SU-DHL-6 (cell line): ENCODE measurements around the gene ARHGAP30.

ENCODE experiments used
- H2AFZ ChIP-seq: fragments of 200-600 bp; sonication (generic); 2 replicates; pipeline ENCODE4 v1.6.1; 2014; ENCODE audit warnings: low read depth, mild to moderate bottlenecking, moderate library complexity, mixed read lengths, antibody characterized with exemption, low read length; ENCODE audit not compliant: severe bottlenecking
- H3F3A ChIP-seq: fragments of 200-600 bp; shearing (Covaris generic); 2 replicates; pipeline ENCODE4 v1.6.0; 2016; ENCODE audit warnings: antibody characterized with exemption, mild to moderate bottlenecking; ENCODE audit not compliant: insufficient read depth
- H3K27ac ChIP-seq: fragments of 200-600 bp; sonication (generic); 2 replicates; pipeline ENCODE4 v1.5.1; 2016; ENCODE audit warnings: low read depth, mild to moderate bottlenecking, low read length, moderate library complexity, mixed read lengths
- H3K27me3 ChIP-seq: fragments of 200-600 bp; sonication (generic), shearing (Covaris generic); 2 replicates; pipeline ENCODE4 v1.6.0; 2014; ENCODE audit warnings: mild to moderate bottlenecking, low read length
- H3K36me3 ChIP-seq: fragments of 200-600 bp; sonication (generic); 2 replicates; pipeline ENCODE4 v1.6.1; 2014; ENCODE audit warnings: mild to moderate bottlenecking, low read length, mixed read lengths
- H3K4me2 ChIP-seq: fragments of 300-600, 200-600 bp; shearing (Covaris generic), sonication (generic); 2 replicates; pipeline ENCODE4 v1.6.0; 2014; ENCODE audit warnings: low read length, low read depth, mild to moderate bottlenecking; ENCODE audit not compliant: poor library complexity, severe bottlenecking
- H3K4me3 ChIP-seq: fragments of 200-600 bp; sonication (generic); 2 replicates; pipeline ENCODE4 v1.5.1; 2014; ENCODE audit warnings: antibody characterized with exemption, low read length, mild to moderate bottlenecking, mixed read lengths; ENCODE audit not compliant: insufficient read depth, poor library complexity, severe bottlenecking
- H3K79me2 ChIP-seq: fragments of 200-600 bp; sonication (generic); 2 replicates; pipeline ENCODE4 v1.6.1; 2014; ENCODE audit warnings: mild to moderate bottlenecking, low read length, moderate library complexity; ENCODE audit not compliant: insufficient read depth
- H3K9ac ChIP-seq: fragments of 200-600 bp; sonication (generic); 2 replicates; pipeline ENCODE4 v1.7.0; 2014; ENCODE audit warnings: mild to moderate bottlenecking, low read length
- H3K9me2 ChIP-seq: fragments of 200-600 bp; sonication (generic); replicated peaks from 2 replicates; pipeline ENCODE4 v1.6.1; 2014; ENCODE audit warnings: low read length; ENCODE audit not compliant: insufficient read depth
- H3K9me3 ChIP-seq: fragments of 200-600 bp; sonication (generic); 2 replicates; pipeline ENCODE4 v1.6.1; 2014; ENCODE audit warnings: low read length, mixed read lengths; ENCODE audit not compliant: insufficient read depth
- H4K20me1 ChIP-seq: fragments of 200-600 bp; sonication (generic); 2 replicates; pipeline ENCODE4 v1.6.1; 2014; ENCODE audit warnings: low read depth, mild to moderate bottlenecking, antibody characterized with exemption, low read length, moderate library complexity, mixed read lengths
- EZH2phosphoT487 ChIP-seq: fragments of 200-600 bp; sonication (generic), shearing (Covaris generic); conservative IDR thresholded peaks from 2 replicates; pipeline ENCODE4 v1.6.1; 2018; ENCODE audit warnings: mild to moderate bottlenecking, antibody characterized with exemption, low read length, moderate library complexity, mixed read lengths
- TF ChIP-seq, protein P1 (sequence below): fragments of 200-600 bp; sonication (generic); IDR thresholded peaks from one replicate; pipeline ENCODE4 v1.5.1; 2017; ENCODE audit warnings: antibody characterized with exemption, mild to moderate bottlenecking, low read length, moderate library complexity; ENCODE audit not compliant: insufficient read depth, poor library complexity, severe bottlenecking

The ARHGAP30 gene

DNA sequence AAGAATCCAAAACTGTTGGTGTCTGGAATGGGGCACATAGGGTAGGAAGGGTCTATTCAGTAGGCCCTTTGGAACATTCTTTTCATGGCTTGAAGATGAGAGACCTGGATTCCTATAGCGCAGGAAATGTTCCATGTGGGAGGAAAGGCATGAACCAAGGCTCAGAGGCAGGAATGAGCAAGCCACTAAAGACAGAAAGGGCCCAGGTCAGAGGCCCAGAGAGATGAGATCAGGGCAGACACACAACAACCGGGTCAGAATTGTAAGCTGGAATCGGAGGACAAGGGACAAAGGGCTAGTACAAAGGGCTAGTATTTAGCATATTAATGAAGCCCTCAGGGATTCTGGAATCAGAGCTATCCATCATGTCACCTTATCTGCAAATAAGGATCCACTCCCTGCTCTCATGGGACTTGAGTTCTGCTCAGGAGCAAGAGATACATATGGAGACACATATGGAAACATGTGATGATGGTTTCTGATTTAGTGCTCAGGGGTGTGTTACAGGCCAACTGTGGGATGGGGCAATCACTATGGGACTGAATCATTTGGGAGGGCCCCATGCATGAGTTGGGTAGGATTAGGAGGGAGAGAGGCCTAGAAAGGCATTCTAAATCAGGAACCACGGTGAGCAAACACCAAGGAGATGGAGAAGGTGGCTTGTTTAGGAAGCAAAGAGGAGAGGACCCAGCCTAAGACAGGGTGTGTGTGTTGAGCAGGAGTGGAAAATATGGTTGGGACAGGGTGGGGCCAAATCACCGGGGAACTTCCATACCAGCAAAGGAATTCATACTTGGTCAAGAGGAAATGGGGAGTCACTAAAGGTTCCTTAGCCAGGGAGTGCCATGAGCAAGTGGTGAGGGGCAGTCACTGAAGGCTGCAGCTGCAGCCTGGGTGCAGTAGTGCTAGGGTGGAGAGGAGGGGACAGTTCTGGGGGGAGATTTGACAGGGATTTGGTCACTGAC, 11.0 kb upstream of the ARHGAP30 start:
- Histone ChIP-seq H2AFZ (no peak overlapping the region), H3K9me2 (no peaks in the 10 kb centered on the region), H3F3A (no peaks in the 10 kb centered on the region), H3K27me3 (no peaks in the 10 kb centered on the region), H3K36me3 (no peaks in the 10 kb centered on the region), H3K9ac (no peak overlapping the region), H3K79me2 (no peaks in the 10 kb centered on the region), H3K4me3 (no peak overlapping the region), H3K9me3 (no peaks in the 10 kb centered on the region), H4K20me1 (no peaks in the 10 kb centered on the region), H3K27ac (no peak overlapping the region), H3K4me2 (no peak overlapping the region)
- TF ChIP-seq, protein P1, sequence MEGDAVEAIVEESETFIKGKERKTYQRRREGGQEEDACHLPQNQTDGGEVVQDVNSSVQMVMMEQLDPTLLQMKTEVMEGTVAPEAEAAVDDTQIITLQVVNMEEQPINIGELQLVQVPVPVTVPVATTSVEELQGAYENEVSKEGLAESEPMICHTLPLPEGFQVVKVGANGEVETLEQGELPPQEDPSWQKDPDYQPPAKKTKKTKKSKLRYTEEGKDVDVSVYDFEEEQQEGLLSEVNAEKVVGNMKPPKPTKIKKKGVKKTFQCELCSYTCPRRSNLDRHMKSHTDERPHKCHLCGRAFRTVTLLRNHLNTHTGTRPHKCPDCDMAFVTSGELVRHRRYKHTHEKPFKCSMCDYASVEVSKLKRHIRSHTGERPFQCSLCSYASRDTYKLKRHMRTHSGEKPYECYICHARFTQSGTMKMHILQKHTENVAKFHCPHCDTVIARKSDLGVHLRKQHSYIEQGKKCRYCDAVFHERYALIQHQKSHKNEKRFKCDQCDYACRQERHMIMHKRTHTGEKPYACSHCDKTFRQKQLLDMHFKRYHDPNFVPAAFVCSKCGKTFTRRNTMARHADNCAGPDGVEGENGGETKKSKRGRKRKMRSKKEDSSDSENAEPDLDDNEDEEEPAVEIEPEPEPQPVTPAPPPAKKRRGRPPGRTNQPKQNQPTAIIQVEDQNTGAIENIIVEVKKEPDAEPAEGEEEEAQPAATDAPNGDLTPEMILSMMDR, result no peak
- TF ChIP-seq EZH2phosphoT487, result no peak

DNA sequence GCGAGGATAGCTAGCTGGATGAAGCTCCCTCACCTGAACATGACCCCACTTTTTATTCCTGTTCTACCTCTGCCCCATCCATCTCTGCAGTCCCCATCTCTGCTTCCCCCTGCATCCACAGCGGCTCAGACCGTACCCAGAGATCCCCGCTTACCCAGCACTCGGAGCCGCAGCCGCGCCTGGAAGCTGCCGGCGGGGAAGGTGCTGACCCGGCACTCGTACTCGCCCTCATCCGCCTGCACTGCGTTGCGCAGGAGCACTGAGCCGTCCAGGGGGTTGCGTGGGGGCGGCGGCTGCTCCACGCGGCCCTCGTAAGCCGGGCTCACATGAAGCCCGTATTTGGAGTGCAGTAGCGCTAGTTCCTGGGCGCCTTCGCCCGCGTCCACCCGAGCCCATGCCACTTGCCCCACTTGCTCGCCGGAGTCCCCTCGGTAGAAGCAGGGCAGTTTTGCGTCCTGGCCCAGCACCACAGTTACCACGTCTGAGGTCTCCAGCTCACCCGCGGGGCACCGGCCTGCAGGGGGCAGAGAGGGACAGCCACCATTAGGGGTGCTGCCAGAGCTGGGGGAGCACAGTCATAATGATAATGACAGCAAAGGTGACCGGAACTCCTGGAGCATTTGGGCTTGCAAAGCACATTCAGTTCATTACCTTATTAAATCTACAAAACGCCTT, 9.9 kb upstream of the ARHGAP30 start:
- no peak overlapping the region for H3K4me2 ChIP-seq
- no peaks in the 10 kb centered on the region for H3K79me2 ChIP-seq
- H3K27me3 ChIP-seq, result no peaks in the 10 kb centered on the region
- no peaks in the 10 kb centered on the region for H3F3A ChIP-seq
- H3K36me3 ChIP-seq, result no peaks in the 10 kb centered on the region
- no peaks in the 10 kb centered on the region for H3K9me2 ChIP-seq
- H3K9me3 ChIP-seq, result no peaks in the 10 kb centered on the region
- TF ChIP-seq, protein P1, result no peak
- no peak for TF ChIP-seq EZH2phosphoT487
- H3K4me3 ChIP-seq, result no peak overlapping the region
- H2AFZ ChIP-seq, result no peak overlapping the region
- H3K9ac ChIP-seq, result no peak overlapping the region
- no peak overlapping the region for H3K27ac ChIP-seq
- H4K20me1 ChIP-seq, result no peaks in the 10 kb centered on the region

DNA sequence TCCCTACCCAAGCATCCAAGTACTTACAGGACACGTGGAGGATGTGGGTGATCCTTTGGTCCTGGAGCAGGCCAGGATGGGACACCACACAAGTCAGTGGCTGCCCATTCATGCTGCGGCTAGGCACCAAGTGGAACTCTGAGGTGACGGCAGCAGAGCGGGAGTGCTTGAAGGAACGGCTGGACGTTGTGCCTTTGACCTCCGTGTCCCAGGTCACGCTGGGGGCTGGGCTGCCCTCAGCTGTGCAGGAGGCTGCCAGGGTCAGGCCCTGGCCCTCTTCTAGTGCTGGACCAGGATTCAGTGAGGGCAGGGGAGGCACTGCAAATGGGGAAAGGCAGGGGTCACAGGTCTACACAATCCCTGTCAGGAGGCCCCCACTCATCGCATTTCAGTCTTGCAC, 7.7 kb upstream of the ARHGAP30 start:
- no peak overlapping the region for H3K9ac ChIP-seq
- H3K79me2 ChIP-seq, result no peaks in the 10 kb centered on the region
- no peaks in the 10 kb centered on the region for H3K27me3 ChIP-seq
- TF ChIP-seq, protein P1, result no peak
- no peak for TF ChIP-seq EZH2phosphoT487
- no peaks in the 10 kb centered on the region for H3K36me3 ChIP-seq
- no peaks in the 10 kb centered on the region for H4K20me1 ChIP-seq
- no peaks in the 10 kb centered on the region for H3F3A ChIP-seq
- H3K27ac ChIP-seq, result no peak overlapping the region
- no peaks in the 10 kb centered on the region for H3K9me2 ChIP-seq
- no peaks in the 10 kb centered on the region for H3K9me3 ChIP-seq
- no peak overlapping the region for H3K4me2 ChIP-seq
- H2AFZ ChIP-seq, result no peak overlapping the region
- H3K4me3 ChIP-seq, result no peak overlapping the region
